HCT116 (cell line): Measurements from ENCODE around the gene UNK. TPM values are rescaled to one million over a fixed set of nuclear protein-coding genes. Genes with fewer than 3 reads are reported as not detected.

Experiments
- ATAC-seq: fragments of 200-7000 bp; cut with Tn5 transposase; 2 replicates; pipeline ENCODE4 v1.9.1; 2020; ENCODE audit warnings: mild to moderate bottlenecking, moderate library complexity
- BruUV-seq: library from RNA; stranded (reverse); fragments of 400-500 nt; replicated peaks from 2 replicates; lab custom pipeline; 2021; lab: Mats Ljungman, UMichigan
- CTCF ChIA-PET: fragments of 300-600 bp; sonication (Branson Sonifier 250); formaldehyde crosslinking; loops from one replicate; lab custom pipeline; 2021; ENCODE audit warnings: antibody characterized with exemption; lab: Charles Lee
- POLR2A ChIA-PET: fragments of 300-600, 350-600 bp; sonication (Branson Sonifier 250); formaldehyde crosslinking; loops from one replicate; lab custom pipeline; 2021; ENCODE audit warnings: antibody characterized with exemption; lab: Charles Lee
- RAD21 ChIA-PET, 2 experiments: fragments of 300-600 bp; sonication (Branson Sonifier 250); formaldehyde crosslinking; loops; one replicate each; lab custom pipeline; 2023; ENCODE audit warnings: low total read pairs in 2 of 2; ENCODE audit not compliant: uncharacterized antibody in 2 of 2, unreplicated experiment in 2 of 2, low non-redundant PET in 1 of 2; lab: Charles Lee
- DNase-seq: peaks from one replicate; pipeline ENCODE4 v3.0.0-alpha.2; 2010; ENCODE audit warnings: low read depth, low spot score
- H2AFZ ChIP-seq: fragments of 200-600 bp; shearing (Covaris generic), sonication (generic); 2 replicates; pipeline ENCODE4 v1.6.1; 2017; ENCODE audit warnings: low read depth, mixed run types, mixed read lengths, antibody characterized with exemption, low read length; ENCODE audit not compliant: poor library complexity, severe bottlenecking
- H3K27ac ChIP-seq: 2 replicates; pipeline ENCODE4 v1.5.1; 2012; ENCODE audit warnings: low read depth, low read length
- H3K27me3 ChIP-seq: fragments of 200-600 bp; sonication (generic); 2 replicates; pipeline ENCODE4 v1.6.1; 2016; ENCODE audit warnings: mixed run types, low read length, mixed read lengths; ENCODE audit not compliant: insufficient read depth
- H3K36me3 ChIP-seq, 2 experiments: fragments of 200-500 bp in 1 of 2; fragments of 200-600 bp in 1 of 2; sonication (Bioruptor generic) in 1 of 2; sonication (generic) in 1 of 2; 2 replicates each; pipeline versions ENCODE4 v1.5.1 to v1.6.1; 2014 to 2016; ENCODE audit warnings: low read length in 2 of 2, inconsistent platforms in 1 of 2, mixed read lengths in 1 of 2, mixed run types in 1 of 2; ENCODE audit not compliant: insufficient read depth in 2 of 2, control insufficient read depth in 1 of 2
- H3K4me1 ChIP-seq, 2 experiments: fragments of 200-600 bp in 1 of 2; sonication (generic) in 1 of 2; 2 replicates each; pipeline versions ENCODE4 v1.5.1 to v1.6.1; 2012 to 2017; ENCODE audit warnings: low read length in 2 of 2, inconsistent platforms in 1 of 2, mild to moderate bottlenecking in 1 of 2, mixed read lengths in 1 of 2, mixed run types in 1 of 2, moderate library complexity in 1 of 2; ENCODE audit not compliant: insufficient read depth in 2 of 2, control insufficient read depth in 1 of 2
- H3K4me2 ChIP-seq: fragments of 200-600 bp; sonication (generic); 2 replicates; pipeline ENCODE4 v1.6.1; 2017; ENCODE audit warnings: mixed run types, low read length, mixed read lengths
- H3K4me3 ChIP-seq, 2 experiments: fragments of 200-600 bp in 1 of 2; sonication (generic) in 1 of 2; replicated peaks in 1 of 2; 2 replicates each; pipeline ENCODE4 v1.5.1; 2011 to 2016; ENCODE audit warnings: low read length in 2 of 2, control low read depth in 1 of 2, low read depth in 1 of 2, mild to moderate bottlenecking in 1 of 2, mixed read lengths in 1 of 2, mixed run types in 1 of 2
- H3K79me2 ChIP-seq: fragments of 200-600 bp; sonication (generic); 2 replicates; pipeline ENCODE4 v1.6.1; 2017; ENCODE audit warnings: mild to moderate bottlenecking, mixed run types, low read length, moderate library complexity, mixed read lengths; ENCODE audit not compliant: insufficient read depth
- H3K9ac ChIP-seq: fragments of 200-600 bp; sonication (generic); 2 replicates; pipeline ENCODE4 v1.6.1; 2016; ENCODE audit warnings: low read length, mixed read lengths
- H3K9me2 ChIP-seq: fragments of 200-600 bp; sonication (generic), shearing (Covaris generic); 2 replicates; pipeline ENCODE4 v1.6.1; 2017; ENCODE audit warnings: mixed run types, mild to moderate bottlenecking, moderate library complexity; ENCODE audit not compliant: insufficient read depth
- H3K9me3 ChIP-seq, 2 experiments: fragments of 200-500 bp in 1 of 2; fragments of 200-600 bp in 1 of 2; sonication (Bioruptor generic) in 1 of 2; sonication (generic) in 1 of 2; 2 replicates each; pipeline ENCODE4 v1.6.1; 2014 to 2017; ENCODE audit warnings: low read length in 2 of 2, mixed read lengths in 2 of 2, inconsistent platforms in 1 of 2, low read depth in 1 of 2, mild to moderate bottlenecking in 1 of 2, mixed run types in 1 of 2, moderate library complexity in 1 of 2; ENCODE audit not compliant: control insufficient read depth in 1 of 2, insufficient read depth in 1 of 2
- H4K20me1 ChIP-seq: fragments of 200-600 bp; sonication (generic), shearing (Covaris generic); 2 replicates; pipeline ENCODE4 v1.6.1; 2017; ENCODE audit warnings: mixed run types, mild to moderate bottlenecking, moderate library complexity; ENCODE audit not compliant: insufficient read depth
- POLR2AphosphoS5 ChIP-seq: IDR thresholded peaks from 2 replicates; pipeline ENCODE4 v1.6.1; 2011; ENCODE audit warnings: mild to moderate bottlenecking, low read depth, low read length, moderate library complexity
- ZFX ChIP-seq: fragments of 450-650 bp; IDR thresholded peaks from 2 replicates; pipeline ENCODE4 v1.6.1; 2017
- ZNF274 ChIP-seq: fragments of 200-500 bp; sonication (Bioruptor generic); IDR thresholded peaks from 2 replicates; pipeline ENCODE4 v1.6.1; 2014; ENCODE audit warnings: mild to moderate bottlenecking, low read depth, low read length, inconsistent platforms
- intact Hi-C: fragments of 100-400 bp; cut with micrococcal nuclease; formaldehyde crosslinking; loops from 2 replicates; pipeline ENCODE4 v1.10.0; 2022
- total RNA-seq: library from RNA; stranded (reverse); gene quantifications from one replicate; pipeline ENCODE4 v1.2.1, GENCODE V29; 2021; ENCODE audit not compliant: unreplicated experiment
- TF ChIP-seq, protein P1 (sequence below): IDR thresholded peaks from 2 replicates; pipeline ENCODE4 v1.6.1; 2012

UNK gene
- total RNA-seq, 1 experiment from 2014 or later = 40.6 TPM

DNA sequence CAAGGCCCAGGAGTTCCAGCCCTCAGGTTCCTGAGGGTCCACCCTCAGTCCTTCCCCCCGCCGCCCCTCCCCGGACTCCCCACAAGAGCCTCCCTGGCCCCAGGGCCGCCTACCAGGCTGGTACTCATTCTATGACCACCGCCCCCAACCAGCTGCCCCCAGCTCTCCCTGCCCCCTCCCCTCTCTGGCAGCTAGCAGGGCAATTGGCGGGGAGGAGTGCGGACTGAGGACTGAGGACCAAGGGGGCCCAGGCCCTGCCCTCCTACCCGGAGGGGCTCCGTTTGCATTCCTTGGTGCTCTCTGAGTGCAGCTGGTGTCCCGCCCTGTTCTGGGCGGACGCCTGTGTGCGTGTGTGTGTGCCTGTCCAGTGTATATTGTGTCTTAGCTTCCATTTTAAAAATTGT lies 40.5 kb downstream of the UNK start (continued):
- TF ChIP-seq, protein P1, sequence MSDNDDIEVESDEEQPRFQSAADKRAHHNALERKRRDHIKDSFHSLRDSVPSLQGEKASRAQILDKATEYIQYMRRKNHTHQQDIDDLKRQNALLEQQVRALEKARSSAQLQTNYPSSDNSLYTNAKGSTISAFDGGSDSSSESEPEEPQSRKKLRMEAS = no peak
- TF ChIP-seq ZNF274 (no peak), POLR2AphosphoS5 (no peak)

DNA sequence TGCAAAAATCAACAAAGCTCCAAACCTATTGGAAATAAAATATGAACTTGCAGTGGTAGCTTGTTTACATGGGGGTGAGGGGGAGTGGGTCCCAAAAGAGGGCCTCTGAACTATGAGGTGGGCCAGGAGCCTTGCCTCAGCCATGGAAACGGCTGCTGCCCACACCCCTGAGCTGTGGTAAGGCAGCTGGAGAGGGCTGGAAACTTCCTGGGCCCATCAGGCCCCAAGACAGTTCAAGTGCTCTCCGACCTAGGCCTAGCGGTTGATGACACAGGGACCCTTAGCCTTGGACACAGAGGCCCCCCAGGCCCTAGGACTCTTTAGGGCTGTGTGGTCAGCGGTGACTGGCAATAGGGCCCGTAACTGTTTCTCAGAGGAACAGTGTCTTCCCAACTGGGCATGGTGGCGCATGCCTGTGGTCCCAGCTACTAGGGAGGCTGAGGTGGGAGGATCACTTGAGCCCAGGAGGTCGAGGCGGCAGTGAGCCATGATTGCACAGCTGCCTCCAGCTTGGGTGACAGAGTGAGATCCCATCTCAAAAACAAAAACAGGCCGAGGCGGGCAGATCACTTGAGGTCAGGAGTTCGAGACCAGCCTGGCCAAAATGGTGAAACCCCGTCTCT lies 41.3 kb downstream of the UNK start:
- H3K79me2 ChIP-seq = no peaks in the 10 kb centered on the region
- DNase-seq = no peak
- POLR2A ChIA-PET = interaction anchor here (0.9 to 4.2 kb wide), 3 partner anchors 13 to 46 kb away, joined by 3 to 32 read pairs (median 4); a partner anchor contains a TSS
- peaks cover 4 to 18% of the 10 kb centered on the region in 2 experiments; a peak in 3 of 4 replicates for H3K36me3 ChIP-seq
- RAD21 ChIA-PET = no interaction called here
- CTCF ChIA-PET = interaction anchor here (1.0 to 1.9 kb wide), 3 partner anchors 20 to 146 kb away, joined by 3 to 15 read pairs (median 9); no protein-coding TSS in a partner anchor
- no peak overlapping the region for H3K9ac ChIP-seq
- H3K4me3 ChIP-seq = no peak overlapping the region
- peaks cover 0 to 3% of the 10 kb centered on the region in 2 experiments; a peak in 1 of 4 replicates for H3K4me1 ChIP-seq
- H3K27me3 ChIP-seq = no peaks in the 10 kb centered on the region
- no peak for TF ChIP-seq ZFX
- H3K4me2 ChIP-seq = no peak overlapping the region
- ATAC-seq = no peak
- H2AFZ ChIP-seq = no peak overlapping the region
- no peaks in the 10 kb centered on the region for H4K20me1 ChIP-seq
- H3K27ac ChIP-seq = no peak overlapping the region
- no TSS peak for BruUV-seq
- intact Hi-C loops = no loop called here
- no peaks in the 10 kb centered on the region for H3K9me2 ChIP-seq
- H3K9me3 ChIP-seq = no peaks in the 10 kb centered on the region
